HepG2 (cell line): ENCODE results near the gene GMEB2. TPM values are rescaled to one million over a fixed set of nuclear protein-coding genes. Genes with fewer than 3 reads are reported as not detected.

Experiments used
- CBX2 ChIP-seq, 2 experiments: fragments of 200-600 bp in 1 of 2; sonication (generic); formaldehyde crosslinking in 1 of 2; IDR thresholded peaks; 2 replicates each; pipeline versions ENCODE4 v1.7.0 to v1.8.1; 2018 to 2022; ENCODE audit warnings: low read depth in 2 of 2, low read length in 1 of 2, mild to moderate bottlenecking in 1 of 2, missing genetic modification reagents in 1 of 2
- CC2D1A ChIP-seq: sonication (generic); formaldehyde crosslinking; IDR thresholded peaks from 2 replicates; pipeline ENCODE4 v1.8.1; 2023; ENCODE audit warnings: mild to moderate bottlenecking, missing genetic modification reagents
- CENPT ChIP-seq: sonication (generic); formaldehyde crosslinking; IDR thresholded peaks from 2 replicates; pipeline ENCODE4 v1.8.0; 2022; ENCODE audit warnings: low read depth, mild to moderate bottlenecking, moderate library complexity, missing genetic modification reagents
- CTCF ChIP-seq: sonication (generic); formaldehyde crosslinking; IDR thresholded peaks from 2 replicates; pipeline ENCODE4 v1.5.0; 2020; ENCODE audit warnings: mild to moderate bottlenecking, missing genetic modification reagents, moderate library complexity
- FOSL2 ChIP-seq: sonication (generic); formaldehyde crosslinking; IDR thresholded peaks from 2 replicates; pipeline ENCODE4 v1.4.0; 2020; ENCODE audit warnings: missing genetic modification reagents
- HDAC1 ChIP-seq: sonication (generic); formaldehyde crosslinking; IDR thresholded peaks from 2 replicates; pipeline ENCODE4 v1.5.1; 2020; ENCODE audit warnings: mild to moderate bottlenecking, missing genetic modification reagents
- HDAC6 ChIP-seq: fragments of 200-600 bp; sonication (generic); IDR thresholded peaks from 2 replicates; pipeline ENCODE4 v1.7.0; 2017; ENCODE audit warnings: mild to moderate bottlenecking, antibody characterized with exemption, low read length, low read depth
- HOXA9 ChIP-seq: sonication (generic); formaldehyde crosslinking; IDR thresholded peaks from 2 replicates; pipeline ENCODE4 v1.8.1; 2022; ENCODE audit warnings: missing genetic modification reagents, mild to moderate bottlenecking, moderate library complexity, borderline replicate concordance
- HOXD1 ChIP-seq: sonication (generic); formaldehyde crosslinking; IDR thresholded peaks from 2 replicates; pipeline ENCODE4 v1.5.0; 2020; ENCODE audit warnings: missing genetic modification reagents
- IKZF5 ChIP-seq: IDR thresholded peaks from 2 replicates; pipeline ENCODE4 v1.6.1; 2018; ENCODE audit warnings: missing genetic modification reagents, mild to moderate bottlenecking, missing compliant biosample characterization
- MAZ ChIP-seq, 2 experiments: sonication (generic) in 1 of 2; formaldehyde crosslinking in 1 of 2; IDR thresholded peaks; 2 replicates each; pipeline versions ENCODE4 v1.5.0 to v1.6.1; 2012 to 2020; ENCODE audit warnings: low read depth in 2 of 2, mild to moderate bottlenecking in 2 of 2, borderline replicate concordance in 1 of 2, improper control_type of control experiment in 1 of 2, low read length in 1 of 2, missing genetic modification reagents in 1 of 2, moderate library complexity in 1 of 2
- MTA3 ChIP-seq: sonication (generic); formaldehyde crosslinking; IDR thresholded peaks from 2 replicates; pipeline ENCODE4 v1.4.0; 2020; ENCODE audit warnings: missing genetic modification reagents
- NR1H2 ChIP-seq: sonication (generic); formaldehyde crosslinking; IDR thresholded peaks from 2 replicates; pipeline ENCODE4 v1.8.1; 2022; ENCODE audit warnings: low read depth, missing genetic modification reagents, borderline replicate concordance
- RAD21 ChIP-seq: fragments of 450-650 bp; formaldehyde crosslinking; IDR thresholded peaks from 2 replicates; pipeline ENCODE4 v1.5.0; 2020; ENCODE audit warnings: mild to moderate bottlenecking
- RFXANK ChIP-seq: IDR thresholded peaks from 2 replicates; pipeline ENCODE4 v1.6.1; 2016
- ZNF124 ChIP-seq: sonication (generic); formaldehyde crosslinking; IDR thresholded peaks from 2 replicates; pipeline ENCODE4 v1.4.0; 2020; ENCODE audit warnings: missing genetic modification reagents
- ZNF138 ChIP-seq: sonication (generic); formaldehyde crosslinking; IDR thresholded peaks from 2 replicates; pipeline ENCODE4 v1.5.0; 2020; ENCODE audit warnings: mild to moderate bottlenecking, low read depth, missing genetic modification reagents
- ZNF251 ChIP-seq: sonication (generic); formaldehyde crosslinking; IDR thresholded peaks from 2 replicates; pipeline ENCODE4 v1.9.0; 2021; ENCODE audit warnings: mild to moderate bottlenecking, missing genetic modification reagents
- ZNF614 ChIP-seq: IDR thresholded peaks from 2 replicates; pipeline ENCODE4 v1.6.1; 2018; ENCODE audit warnings: missing biosample characterization, missing genetic modification reagents, inconsistent platforms, borderline replicate concordance
- ZNF646 ChIP-seq: sonication (generic); formaldehyde crosslinking; IDR thresholded peaks from 2 replicates; pipeline ENCODE4 v1.9.0; 2021; ENCODE audit warnings: mild to moderate bottlenecking, missing genetic modification reagents
- ZNF713 ChIP-seq: sonication (generic); formaldehyde crosslinking; IDR thresholded peaks from 2 replicates; pipeline ENCODE4 v1.4.0; 2020; ENCODE audit warnings: mild to moderate bottlenecking, missing genetic modification reagents
- polyA plus RNA-seq, 8 experiments: library from polyadenylated mRNA; depleted of rRNA in 3 of 8; stranded (reverse) in 7 of 8; unstranded in 1 of 8; fragments of >200 nt; fragmentation: Illumina TruSeq in 4 of 8; extraction: Trizol in 4 of 8; gene quantifications; 2 replicates each; pipeline versions ENCODE4 v1.2.1 to v1.2.3, GENCODE V29; 2011 to 2016; ENCODE audit warnings: low read depth in 4 of 8, missing spikeins in 1 of 8, mixed read lengths in 1 of 8; ENCODE audit not compliant: insufficient read depth in 1 of 8
- total RNA-seq, 5 experiments: library from RNA; depleted of rRNA; stranded (reverse); fragments of >200 nt; fragmentation: Illumina TruSeq; extraction: Trizol; gene quantifications; 2 replicates each; pipeline ENCODE4 v1.2.3, GENCODE V29; 2016; ENCODE audit warnings: low read depth in 1 of 5

The GMEB2 gene
- total and polyA plus RNA-seq, 2 of the 13 experiments (the other 11 are each of a cell fraction or from before 2014, with no cell fraction given), result 10.6 to 12.4 TPM

- TF ChIP-seq ZNF646 (CRISPR knock-in tag), result no peak
- no peak for TF ChIP-seq ZNF138 (CRISPR knock-in tag)
- TF ChIP-seq HDAC1, result no peak
- TF ChIP-seq RFXANK, result no peak
- TF ChIP-seq CBX2 (IDR thresholded peaks at IDR 0.05; ENCODE audit: low read depth, low read length), result no peak
- TF ChIP-seq CBX2 (CRISPR knock-in tag; IDR thresholded peaks at IDR 0.05; ENCODE audit: low read depth), result no peak
- no peak for TF ChIP-seq ZNF124 (CRISPR knock-in tag)
- TF ChIP-seq MTA3 (CRISPR knock-in tag), result no peak
- TF ChIP-seq RAD21 (CRISPR knock-in tag), result peak; percentile 32; the same call in 1 of the 2 replicates
- TF ChIP-seq ZNF251 (CRISPR knock-in tag), result no peak
- TF ChIP-seq HOXA9 (CRISPR knock-in tag), result no peak
- no peak for TF ChIP-seq ZNF614 (CRISPR knock-in tag)
- peak; percentile 1; the same call in 1 of the 2 replicates for TF ChIP-seq IKZF5 (CRISPR knock-in tag)
- TF ChIP-seq MAZ (IDR thresholded peaks at IDR 0.05; ENCODE audit: borderline replicate concordance, low read depth, low read length), result no peak; the same call in 1 of the 2 replicates
- TF ChIP-seq MAZ (CRISPR knock-in tag; IDR thresholded peaks at IDR 0.05; ENCODE audit: low read depth), result no peak
- no peak for TF ChIP-seq CTCF (CRISPR knock-in tag)
- no peak for TF ChIP-seq CENPT (CRISPR knock-in tag)
- no peak for TF ChIP-seq CC2D1A
- TF ChIP-seq HDAC6, result no peak
- TF ChIP-seq HOXD1 (CRISPR knock-in tag), result no peak
- TF ChIP-seq FOSL2 (CRISPR knock-in tag), result no peak
- TF ChIP-seq ZNF713 (CRISPR knock-in tag), result no peak
- no peak for TF ChIP-seq NR1H2
These were observed 14.4 kb upstream of the GMEB2 start (continued) for GRCh38 chr20:63641146-63641791.
